Mucosa of descending colon (tissue), 3 donors: ENCODE data around the gene PLCD1. TPM values are rescaled to one million over a fixed set of nuclear protein-coding genes. Genes with fewer than 3 reads are reported as not detected.
"Not testable (repeated sequence)": the region's sequence is repeated elsewhere in the genome, so short reads cannot be mapped to it uniquely, and the experiment has no call there.

Source experiments
- ATAC-seq: fragments of 200-7000 bp; cut with Tn5 transposase; one replicate; pipeline ENCODE4 v1.9.1; 2020; ENCODE audit warnings: mild to moderate bottlenecking, moderate library complexity
- DNase-seq, 3 donors: peaks; one replicate each; pipeline ENCODE4 v3.0.0-alpha.2; 2020
- H3K36me3 ChIP-seq: fragments of 200-600 bp; one replicate; pipeline ENCODE4 v1.8.0; 2021; ENCODE audit warnings: low read depth, mild to moderate bottlenecking
- H3K4me1 ChIP-seq: fragments of 200-600 bp; one replicate; pipeline ENCODE4 v1.8.0; 2021; ENCODE audit warnings: low read depth, mild to moderate bottlenecking
- H3K4me3 ChIP-seq: fragments of 200-600 bp; one replicate; pipeline ENCODE4 v1.8.0; 2021; ENCODE audit warnings: mild to moderate bottlenecking
- H3K9me3 ChIP-seq: fragments of 200-600 bp; one replicate; pipeline ENCODE4 v1.8.0; 2021; ENCODE audit warnings: mild to moderate bottlenecking
- CTCF ChIP-seq: fragments of 200-600 bp; IDR thresholded peaks from one replicate; pipeline ENCODE4 v1.8.0; 2022; ENCODE audit warnings: antibody characterized with exemption, mild to moderate bottlenecking
- intact Hi-C, 2 donors: fragments of 100-400 bp; cut with DNase I in 1 of 2; cut with micrococcal nuclease in 1 of 2; formaldehyde crosslinking; loops; one replicate each; pipeline versions ENCODE4 v1.11.0 to v1.11.1; 2022; cut with DNase I, micrococcal nuclease
- total RNA-seq, 3 donors: library from RNA; stranded (reverse); fragmentation: NEBNext Ultra II Directional in 2 of 3; extraction: Animal tissue kit (Norgen Biotek cat#: 25700) in 2 of 3; gene quantifications; one replicate each; pipeline versions ENCODE4 v1.2.1 to v1.2.4, GENCODE V29; 2021 to 2023
- donor health status: DM: no; HTN: no; CAD: no; lungs with moderate emphysema.
- donor health status: DM: no; HTN: no; CAD: no.
- donor health status: DM: no; HTN: yes; CAD: no.

PLCD1 gene
- total RNA-seq, 3 donors from 2014 or later: 38.2 to 113 (median 66.5) TPM

DNA sequence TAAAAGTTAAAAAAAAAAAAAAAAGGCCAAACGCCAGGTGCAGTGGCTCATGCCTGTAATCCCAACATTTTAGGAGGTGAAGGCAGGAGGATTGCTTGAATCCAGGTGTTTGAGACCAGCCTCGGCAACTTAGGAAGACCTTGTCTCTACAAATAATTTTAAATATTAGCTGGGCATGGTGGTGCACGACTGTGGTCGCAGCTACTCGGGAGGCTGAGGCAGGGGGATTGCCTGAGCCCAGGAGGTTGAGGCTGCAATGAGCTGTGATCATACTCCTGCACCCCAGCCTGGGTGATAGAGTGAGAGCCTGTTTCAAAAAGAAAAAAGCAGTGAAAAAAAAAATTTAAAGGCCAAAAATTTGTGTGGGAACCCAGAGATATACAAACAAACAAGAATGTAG lies 6.8 kb upstream of the PLCD1 start:
- TF ChIP-seq CTCF: no peak
- peaks cover 24% of the 10 kb centered on the region for H3K4me1 ChIP-seq
- intact Hi-C loops: no loop called here
- H3K36me3 ChIP-seq: no peaks in the 10 kb centered on the region
- no peak overlapping the region for H3K4me3 ChIP-seq
- H3K9me3 ChIP-seq: no peaks in the 10 kb centered on the region
- ATAC-seq: no peak
- DNase-seq: no peak

DNA sequence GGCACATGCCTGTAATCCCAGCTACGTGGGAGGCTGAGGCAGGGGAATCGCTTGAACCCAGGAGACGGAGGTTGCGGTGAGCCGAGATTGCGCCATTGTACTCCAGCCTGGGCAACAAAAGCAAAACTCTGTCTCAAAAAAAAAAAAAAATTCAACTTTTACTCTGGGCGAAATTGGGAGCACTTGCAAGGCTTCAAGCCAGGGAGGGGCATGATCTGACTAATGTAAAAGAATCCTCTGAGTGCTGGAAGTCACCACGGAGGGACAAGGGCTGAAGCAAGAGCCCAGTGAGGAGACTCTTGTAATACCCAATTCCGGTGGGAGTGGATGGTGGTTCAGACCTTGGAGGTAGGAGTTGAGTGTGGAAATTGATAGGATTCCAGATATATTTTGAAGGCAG lies 4.9 kb upstream of the PLCD1 start:
- H3K9me3 ChIP-seq, ATAC-seq, DNase-seq, H3K4me3 ChIP-seq, H3K36me3 ChIP-seq, intact Hi-C loops: not testable (repeated sequence)
- H3K4me1 ChIP-seq: peaks cover 30% of the 10 kb centered on the region

- peak; percentile 10 for ATAC-seq
- H3K9me3 ChIP-seq, H3K4me3 ChIP-seq, intact Hi-C loops, H3K36me3 ChIP-seq: not testable (repeated sequence)
- H3K4me1 ChIP-seq: peaks cover 31% of the 10 kb centered on the region
- peak in 1 of 3 donors; percentile 26 for DNase-seq
Measured at GRCh38 chr3:38033586-38033985, 4.1 kb upstream of the PLCD1 start.

- intact Hi-C loops: no loop called here
- no peak for TF ChIP-seq CTCF
- H3K4me1 ChIP-seq: peaks cover 33% of the 10 kb centered on the region
- H3K9me3 ChIP-seq: no peaks in the 10 kb centered on the region
- H3K4me3 ChIP-seq: no peak overlapping the region
- no peak for ATAC-seq
- H3K36me3 ChIP-seq: no peaks in the 10 kb centered on the region
- no peak for DNase-seq
Measured at GRCh38 chr3:38032328-38032865, 3.0 kb upstream of the PLCD1 start.

- H3K9me3 ChIP-seq: no peaks in the 10 kb centered on the region
- DNase-seq (peak; percentile 80 to 84 (median 82)), ATAC-seq (peak; percentile 84)
- H3K4me3 ChIP-seq: no peak overlapping the region
- intact Hi-C loops: no loop called here
- TF ChIP-seq CTCF: no peak
- peaks cover 33% of the 10 kb centered on the region for H3K4me1 ChIP-seq
- H3K36me3 ChIP-seq: no peaks in the 10 kb centered on the region
Measured at GRCh38 chr3:38031022-38031994, 1.9 kb upstream of the PLCD1 start.

DNA sequence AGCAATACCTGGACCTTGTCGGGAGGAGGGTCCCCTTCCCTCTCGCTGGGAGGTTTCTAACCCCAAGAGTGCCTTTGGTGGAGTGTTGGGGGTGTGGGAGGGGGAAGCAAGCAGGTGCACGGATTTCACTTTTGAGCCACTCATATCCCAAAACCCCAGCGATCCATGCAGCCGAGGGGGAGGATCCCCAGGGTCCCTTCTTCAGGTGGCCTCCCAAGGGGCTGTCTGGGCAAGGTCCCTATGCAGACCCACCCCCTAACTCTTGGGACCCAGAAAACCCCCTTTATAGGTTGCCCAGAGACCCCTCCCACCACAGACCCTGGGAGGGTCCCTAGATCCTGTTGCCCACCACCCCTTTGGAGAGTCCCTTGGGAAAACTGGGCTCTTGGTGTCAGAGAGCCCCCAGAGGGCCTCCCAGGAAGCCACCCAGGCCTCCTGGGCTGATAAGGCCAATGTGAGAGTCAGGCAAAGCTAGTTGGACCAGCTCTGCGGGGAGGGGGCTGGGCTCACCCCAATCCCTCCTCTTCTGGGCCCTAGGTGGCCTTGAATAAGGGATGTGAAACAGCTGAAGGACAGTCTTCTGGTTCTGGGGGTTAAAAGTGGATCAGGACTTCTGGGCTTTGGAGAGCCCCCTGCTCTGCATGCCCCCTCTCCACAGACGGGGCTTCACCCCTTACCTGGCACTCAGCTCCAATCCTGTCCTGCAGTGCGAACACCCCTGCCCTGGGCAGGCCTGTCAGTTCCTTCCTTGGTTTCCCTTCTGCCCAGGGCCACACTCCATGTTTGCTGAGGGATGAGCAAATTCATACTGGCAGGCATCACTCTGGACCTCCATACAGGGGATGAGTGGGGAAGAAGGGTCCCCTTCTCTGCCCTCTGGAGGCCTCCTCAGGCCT lies 932 bp upstream of the PLCD1 start:
- Histone ChIP-seq H3K4me3 (no peak overlapping the region), H3K4me1 (peaks cover 42% of the 10 kb centered on the region), H3K9me3 (no peaks in the 10 kb centered on the region), H3K36me3 (no peaks in the 10 kb centered on the region)
- TF ChIP-seq CTCF: no peak
- ATAC-seq: no peak
- intact Hi-C loops: no loop called here
- peak in 2 of 3 donors; percentile 20 to 48 for DNase-seq
